ENCODE data around the gene POLR3E. TPM values are rescaled to one million over a fixed set of nuclear protein-coding genes. Genes with fewer than 3 reads are reported as not detected.

POLR3E gene
- total RNA-seq, 1 experiment from 2014 or later, result 70.9 TPM

DNA sequence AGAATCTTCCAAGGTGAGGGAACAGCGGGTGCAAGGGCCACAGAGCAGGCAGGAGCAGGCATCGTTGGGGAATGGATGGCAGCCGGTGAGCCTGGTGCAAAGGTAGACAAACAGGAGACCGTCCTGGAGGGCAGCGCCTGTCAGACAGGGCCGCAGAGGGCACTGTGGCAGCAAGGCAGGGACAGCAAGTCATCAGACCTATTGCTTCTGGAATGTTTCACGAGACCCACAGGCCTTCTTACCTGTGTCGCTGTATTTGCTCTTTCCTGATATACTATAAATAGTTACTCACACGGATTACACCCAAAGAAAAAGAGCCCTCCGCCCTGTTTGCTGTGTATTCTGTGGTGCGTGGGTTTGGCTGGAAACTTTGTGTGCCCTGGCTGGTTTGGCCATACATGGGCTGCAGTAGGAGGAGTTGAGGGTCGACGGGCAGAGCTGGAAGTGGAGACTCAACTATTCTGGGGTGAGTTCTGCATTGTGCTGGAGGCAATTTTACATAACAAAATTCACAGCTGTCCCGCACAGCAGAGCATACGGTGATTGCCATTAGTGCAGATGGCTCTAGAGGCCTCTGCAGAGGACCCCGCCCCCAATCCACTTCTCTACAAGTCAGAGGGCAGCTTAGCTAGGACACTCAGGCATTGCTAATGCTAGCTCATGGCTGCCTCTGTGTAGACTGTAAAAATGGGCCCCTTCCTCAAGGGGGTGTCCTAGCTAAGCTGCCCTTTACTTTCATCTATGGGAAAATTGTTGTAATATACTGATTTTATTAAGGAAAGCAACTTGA is 18.6 kb upstream of the POLR3E start:
- POLR2A ChIA-PET (ENCODE audit: unreplicated experiment), result no interaction called here
- CTCF ChIA-PET, result interaction anchor here (0.6 kb wide), 1 partner anchor 8 kb away, joined by 4 read pairs; no protein-coding TSS in a partner anchor

DNA sequence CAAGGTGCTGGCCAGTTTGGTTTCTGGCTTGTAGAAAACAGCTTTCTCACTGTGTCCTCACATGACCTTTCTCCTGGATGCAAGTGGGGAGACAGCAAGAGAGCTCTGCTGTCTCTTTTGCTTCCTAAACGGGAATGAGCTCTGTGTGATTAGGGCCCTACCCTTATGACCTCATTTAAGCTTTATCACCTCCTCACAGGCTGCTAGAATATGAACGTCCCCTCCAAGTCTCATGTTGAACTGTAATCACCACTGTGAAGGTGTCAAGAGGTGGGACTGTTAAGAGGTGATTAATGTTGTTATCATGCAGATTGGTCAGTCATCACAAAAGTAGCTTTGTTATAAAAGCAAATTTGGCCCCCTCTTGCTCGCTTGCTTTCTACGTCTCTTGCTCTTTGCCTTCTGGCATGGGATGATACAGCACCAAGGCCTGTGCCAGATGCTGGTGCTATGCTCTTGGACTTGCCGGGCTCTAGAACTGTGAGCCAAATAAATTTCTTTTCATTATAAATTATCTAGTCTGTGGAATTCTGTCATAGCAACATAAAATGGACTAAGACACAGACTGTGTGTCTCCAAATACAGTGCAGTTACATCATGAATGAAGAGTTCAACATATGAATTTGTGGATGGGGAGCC is 14.8 kb upstream of the POLR3E start:
- H3K27me3 ChIP-seq (ENCODE audit: insufficient read depth, low read depth), result no peaks in the 10 kb centered on the region
- H3K79me2 ChIP-seq (ENCODE audit: low read depth), result no peaks in the 10 kb centered on the region
- no TSS peak for BruUV-seq (replicated peaks)
- intact Hi-C loops (cut with micrococcal nuclease; ENCODE audit: unreplicated experiment), result no loop called here
- CTCF ChIA-PET, result no interaction called here
- H3K9me2 ChIP-seq (ENCODE audit: insufficient read depth), result no peaks in the 10 kb centered on the region
- H3K4me1 ChIP-seq (replicated peaks; ENCODE audit: insufficient read depth), result no peaks in the 10 kb centered on the region
- DNase-seq, result no peak
- no peak overlapping the region for H3K4me2 ChIP-seq
- H3K27ac ChIP-seq, result no peak overlapping the region
- TF ChIP-seq, protein P1, sequence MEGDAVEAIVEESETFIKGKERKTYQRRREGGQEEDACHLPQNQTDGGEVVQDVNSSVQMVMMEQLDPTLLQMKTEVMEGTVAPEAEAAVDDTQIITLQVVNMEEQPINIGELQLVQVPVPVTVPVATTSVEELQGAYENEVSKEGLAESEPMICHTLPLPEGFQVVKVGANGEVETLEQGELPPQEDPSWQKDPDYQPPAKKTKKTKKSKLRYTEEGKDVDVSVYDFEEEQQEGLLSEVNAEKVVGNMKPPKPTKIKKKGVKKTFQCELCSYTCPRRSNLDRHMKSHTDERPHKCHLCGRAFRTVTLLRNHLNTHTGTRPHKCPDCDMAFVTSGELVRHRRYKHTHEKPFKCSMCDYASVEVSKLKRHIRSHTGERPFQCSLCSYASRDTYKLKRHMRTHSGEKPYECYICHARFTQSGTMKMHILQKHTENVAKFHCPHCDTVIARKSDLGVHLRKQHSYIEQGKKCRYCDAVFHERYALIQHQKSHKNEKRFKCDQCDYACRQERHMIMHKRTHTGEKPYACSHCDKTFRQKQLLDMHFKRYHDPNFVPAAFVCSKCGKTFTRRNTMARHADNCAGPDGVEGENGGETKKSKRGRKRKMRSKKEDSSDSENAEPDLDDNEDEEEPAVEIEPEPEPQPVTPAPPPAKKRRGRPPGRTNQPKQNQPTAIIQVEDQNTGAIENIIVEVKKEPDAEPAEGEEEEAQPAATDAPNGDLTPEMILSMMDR (conservative IDR thresholded peaks at IDR 0.05), result no peak
- no peak for TF ChIP-seq EZH2 (IDR thresholded peaks at IDR 0.05; ENCODE audit: low read depth)
- POLR2A ChIA-PET (ENCODE audit: unreplicated experiment), result no interaction called here
- H3K36me3 ChIP-seq (ENCODE audit: low read depth), result no peaks in the 10 kb centered on the region; the same call in 1 of the 2 replicates
- H3K4me3 ChIP-seq, result no peak overlapping the region
- no peak overlapping the region for H2AFZ ChIP-seq
- H3F3A ChIP-seq (ENCODE audit: insufficient read depth, low read depth), result peaks cover 16% of the 10 kb centered on the region; the same call in 1 of the 2 replicates
- no peaks in the 10 kb centered on the region for H4K20me1 ChIP-seq (ENCODE audit: insufficient read depth)
- H3K9me3 ChIP-seq (ENCODE audit: insufficient read depth, low read depth), result no peaks in the 10 kb centered on the region

More for the DNA sequence above, 18.6 kb upstream of the POLR3E start:
- Histone ChIP-seq H3F3A (ENCODE audit: insufficient read depth, low read depth) (no peaks in the 10 kb centered on the region), H3K4me3 (no peak overlapping the region), H2AFZ (no peak overlapping the region), H3K79me2 (ENCODE audit: low read depth) (no peaks in the 10 kb centered on the region), H3K27me3 (ENCODE audit: insufficient read depth, low read depth) (no peaks in the 10 kb centered on the region), H3K9me3 (ENCODE audit: insufficient read depth, low read depth) (no peaks in the 10 kb centered on the region), H3K4me1 (replicated peaks; ENCODE audit: insufficient read depth) (no peaks in the 10 kb centered on the region), H3K4me2 (no peak overlapping the region), H3K27ac (no peak overlapping the region), H4K20me1 (ENCODE audit: insufficient read depth) (no peaks in the 10 kb centered on the region), H3K9me2 (ENCODE audit: insufficient read depth) (no peaks in the 10 kb centered on the region), H3K36me3 (ENCODE audit: low read depth) (no peaks in the 10 kb centered on the region; the same call in 1 of the 2 replicates)
- intact Hi-C loops (cut with micrococcal nuclease; ENCODE audit: unreplicated experiment), result no loop called here
- TF ChIP-seq, protein P1 (conservative IDR thresholded peaks at IDR 0.05), result no peak
- no peak for TF ChIP-seq EZH2 (IDR thresholded peaks at IDR 0.05; ENCODE audit: low read depth)
- BruUV-seq (replicated peaks), result no TSS peak
- no peak for DNase-seq

DNA sequence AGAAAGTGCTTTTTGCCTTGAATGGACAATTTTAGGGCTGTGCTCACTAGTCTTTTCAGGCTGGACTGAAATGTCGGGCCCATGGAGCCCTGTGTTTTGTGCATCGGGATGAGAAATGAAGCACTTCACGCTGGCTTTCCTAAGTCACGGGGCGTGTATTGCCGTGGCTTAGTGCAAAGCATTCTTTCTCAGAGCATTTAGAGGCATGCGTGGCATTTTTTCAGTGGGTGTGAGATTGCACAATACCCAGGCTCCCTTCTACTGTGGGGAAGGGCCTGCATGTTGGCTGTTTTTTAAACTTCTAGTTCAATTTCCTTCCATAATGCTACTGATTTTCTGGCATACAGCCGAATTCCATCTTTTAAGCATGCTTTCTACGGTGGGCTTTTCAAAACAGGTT is 12.6 kb upstream of the POLR3E start:
- TF ChIP-seq, protein P1 (conservative IDR thresholded peaks at IDR 0.05), result no peak
- no peak for TF ChIP-seq EZH2 (IDR thresholded peaks at IDR 0.05; ENCODE audit: low read depth)
- Histone ChIP-seq H3K27ac (no peak overlapping the region), H2AFZ (no peak overlapping the region), H3K4me1 (replicated peaks; ENCODE audit: insufficient read depth) (no peaks in the 10 kb centered on the region), H3K4me2 (no peak overlapping the region), H3F3A (ENCODE audit: insufficient read depth, low read depth) (peaks cover 19% of the 10 kb centered on the region; the same call in 1 of the 2 replicates), H3K4me3 (no peak overlapping the region), H3K27me3 (ENCODE audit: insufficient read depth, low read depth) (no peaks in the 10 kb centered on the region), H3K79me2 (ENCODE audit: low read depth) (no peaks in the 10 kb centered on the region), H3K9me2 (ENCODE audit: insufficient read depth) (no peaks in the 10 kb centered on the region), H3K36me3 (ENCODE audit: low read depth) (no peaks in the 10 kb centered on the region; the same call in 1 of the 2 replicates), H3K9me3 (ENCODE audit: insufficient read depth, low read depth) (no peaks in the 10 kb centered on the region), H4K20me1 (ENCODE audit: insufficient read depth) (no peaks in the 10 kb centered on the region)
- ChIA-PET CTCF (no interaction called here), POLR2A (ENCODE audit: unreplicated experiment) (no interaction called here)
- BruUV-seq (replicated peaks), result no TSS peak
- DNase-seq, result no peak
- intact Hi-C loops (cut with micrococcal nuclease; ENCODE audit: unreplicated experiment), result loop anchor here (5.0 kb wide), 1 partner anchor 42 kb away; no protein-coding TSS in a partner anchor
